Right lobe of liver (tissue), 6 donors: ENCODE data around the gene KRT17. TPM values are rescaled to one million over a fixed set of nuclear protein-coding genes. Genes with fewer than 3 reads are reported as not detected.

Experiments
- ATAC-seq, 4 donors: fragments of 200-7000 bp; cut with Tn5 transposase; one replicate each; pipeline ENCODE4 v1.9.1; 2020; ENCODE audit warnings: mild to moderate bottlenecking in 4 of 4, moderate library complexity in 4 of 4
- DNase-seq, 3 donors: peaks; one replicate each; pipeline ENCODE4 v3.0.0-alpha.2; 2020
- H3K27ac ChIP-seq, 3 donors: fragments of 200-600 bp; one replicate each; pipeline ENCODE4 v1.8.0; 2022
- H3K27me3 ChIP-seq, 2 donors: fragments of 200-600 bp; one replicate each; pipeline ENCODE4 v1.8.0; 2022
- H3K36me3 ChIP-seq, 4 donors: fragments of 200-600 bp; sonication (generic) in 1 of 4; one replicate each; pipeline versions ENCODE4 v1.5.1 to v1.8.0; 2017 to 2022; ENCODE audit warnings: control low read depth in 1 of 4
- H3K4me1 ChIP-seq, 4 donors: fragments of 200-600 bp; sonication (generic) in 1 of 4; one replicate each; pipeline versions ENCODE4 v1.5.1 to v1.8.0; 2017 to 2022; ENCODE audit warnings: control low read depth in 1 of 4
- H3K4me3 ChIP-seq, 3 donors: fragments of 200-600 bp; one replicate each; pipeline ENCODE4 v1.8.0; 2022
- H3K9me3 ChIP-seq, 4 donors: fragments of 200-600 bp; sonication (generic) in 1 of 4; one replicate each; pipeline versions ENCODE4 v1.5.1 to v1.8.0; 2017 to 2022; ENCODE audit warnings: control low read depth in 1 of 4
- POLR2A ChIP-seq: fragments of 450-650 bp; IDR thresholded peaks from one replicate; pipeline ENCODE4 v1.6.1; 2017; ENCODE audit warnings: antibody characterized with exemption, mild to moderate bottlenecking
- WGBS: methylation state at CpG from one replicate; pipeline ENCODE4 v1.1.6; 2018; ENCODE audit warnings: low coverage, low lambda C conversion rate; ENCODE audit not compliant: insufficient coverage; ENCODE audit errors: missing lambda C conversion rate; 5-methylcytosine and 5-hydroxymethylcytosine counted together
- intact Hi-C, 2 donors: fragments of 100-400 bp; cut with DNase I; formaldehyde crosslinking; loops; one replicate each; pipeline versions ENCODE4 v1.11.2 to v1.14.1; 2022
- total RNA-seq, 6 experiments: library from RNA; depleted of rRNA in 2 of 6; stranded (reverse); fragments of >200 nt in 2 of 6; fragmentation: NEBNext Ultra II Directional in 3 of 6; extraction: Animal tissue kit (Norgen Biotek cat#: 25700) in 3 of 6; gene quantifications; one replicate each; pipeline versions ENCODE4 v1.1.0 to v1.2.4, GENCODE V29; 2016 to 2023
- TF ChIP-seq, protein P1 (sequence below), 4 donors: fragments of 200-600 bp in 3 of 4; fragments of 450-650 bp in 1 of 4; IDR thresholded peaks; one replicate each; pipeline versions ENCODE4 v1.5.1 to v1.8.0; 2016 to 2022; ENCODE audit warnings: antibody characterized with exemption in 4 of 4, mild to moderate bottlenecking in 2 of 4
- donor health status: DM: no; HTN: yes; CAD: no.
- donor health status: DM: no; HTN: no; CAD: no.
- donor health status: DM: no; HTN: no; CAD: no.
- donor health status: DM: no; HTN: yes; CAD: no.
- donor health status: DM: no; HTN: yes; CAD: no.

KRT17 gene
- total RNA-seq, 6 experiments from 2014 or later: not detected

DNA sequence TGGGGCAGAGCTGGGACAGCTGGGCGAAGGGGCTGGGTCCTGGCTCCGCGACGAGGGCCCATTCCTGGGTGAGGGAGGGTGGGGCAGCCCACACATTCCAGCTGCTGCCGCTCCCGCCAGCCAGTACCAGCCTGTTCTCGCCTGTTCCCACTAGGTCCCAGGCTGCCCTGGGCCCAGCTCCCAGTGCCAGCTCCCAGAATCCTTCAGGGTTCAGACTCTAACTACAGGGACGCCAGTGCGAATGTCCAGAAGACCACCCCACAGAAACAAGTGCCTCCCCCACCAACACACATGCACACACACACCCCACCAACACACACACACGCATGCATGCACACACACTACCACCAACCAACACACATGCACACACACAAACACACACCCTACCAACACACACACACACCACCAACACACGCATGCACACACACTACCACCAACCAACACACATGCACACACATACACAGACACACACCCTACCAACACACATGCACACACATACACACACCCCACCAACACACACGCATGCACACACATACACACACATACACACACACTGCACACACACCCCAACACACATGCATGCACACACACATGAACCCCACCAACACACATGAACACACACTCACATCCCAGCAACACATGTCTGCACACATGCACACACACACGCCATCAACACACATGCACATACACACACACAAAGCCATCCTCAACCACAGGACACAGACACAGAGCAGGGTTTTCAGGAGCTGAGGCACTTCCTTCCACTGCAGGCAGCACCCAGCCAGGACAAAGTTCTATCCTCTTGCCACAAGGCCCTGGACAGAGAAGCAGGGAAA is 27.5 kb upstream of the KRT17 start:
- no peaks in the 10 kb centered on the region for H3K9me3 ChIP-seq
- H3K4me1 ChIP-seq: peaks cover 0 to 12% (median 4%) of the 10 kb centered on the region in 4 donors
- H3K4me3 ChIP-seq: no peak overlapping the region
- ATAC-seq (no peak), DNase-seq (no peak)
- H3K27ac ChIP-seq: no peak overlapping the region
- TF ChIP-seq, protein P1, sequence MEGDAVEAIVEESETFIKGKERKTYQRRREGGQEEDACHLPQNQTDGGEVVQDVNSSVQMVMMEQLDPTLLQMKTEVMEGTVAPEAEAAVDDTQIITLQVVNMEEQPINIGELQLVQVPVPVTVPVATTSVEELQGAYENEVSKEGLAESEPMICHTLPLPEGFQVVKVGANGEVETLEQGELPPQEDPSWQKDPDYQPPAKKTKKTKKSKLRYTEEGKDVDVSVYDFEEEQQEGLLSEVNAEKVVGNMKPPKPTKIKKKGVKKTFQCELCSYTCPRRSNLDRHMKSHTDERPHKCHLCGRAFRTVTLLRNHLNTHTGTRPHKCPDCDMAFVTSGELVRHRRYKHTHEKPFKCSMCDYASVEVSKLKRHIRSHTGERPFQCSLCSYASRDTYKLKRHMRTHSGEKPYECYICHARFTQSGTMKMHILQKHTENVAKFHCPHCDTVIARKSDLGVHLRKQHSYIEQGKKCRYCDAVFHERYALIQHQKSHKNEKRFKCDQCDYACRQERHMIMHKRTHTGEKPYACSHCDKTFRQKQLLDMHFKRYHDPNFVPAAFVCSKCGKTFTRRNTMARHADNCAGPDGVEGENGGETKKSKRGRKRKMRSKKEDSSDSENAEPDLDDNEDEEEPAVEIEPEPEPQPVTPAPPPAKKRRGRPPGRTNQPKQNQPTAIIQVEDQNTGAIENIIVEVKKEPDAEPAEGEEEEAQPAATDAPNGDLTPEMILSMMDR (IDR thresholded peaks at IDR 0.05): no peak
- no peak for TF ChIP-seq POLR2A
- H3K27me3 ChIP-seq: no peaks in the 10 kb centered on the region
- intact Hi-C loops: loop anchor here (10.0 kb wide), 3 partner anchors 97 to 847 kb away; no protein-coding TSS in a partner anchor
- WGBS: 71% methylated on average over 2 of the region's 13 CpGs
- H3K36me3 ChIP-seq: no peaks in the 10 kb centered on the region

DNA sequence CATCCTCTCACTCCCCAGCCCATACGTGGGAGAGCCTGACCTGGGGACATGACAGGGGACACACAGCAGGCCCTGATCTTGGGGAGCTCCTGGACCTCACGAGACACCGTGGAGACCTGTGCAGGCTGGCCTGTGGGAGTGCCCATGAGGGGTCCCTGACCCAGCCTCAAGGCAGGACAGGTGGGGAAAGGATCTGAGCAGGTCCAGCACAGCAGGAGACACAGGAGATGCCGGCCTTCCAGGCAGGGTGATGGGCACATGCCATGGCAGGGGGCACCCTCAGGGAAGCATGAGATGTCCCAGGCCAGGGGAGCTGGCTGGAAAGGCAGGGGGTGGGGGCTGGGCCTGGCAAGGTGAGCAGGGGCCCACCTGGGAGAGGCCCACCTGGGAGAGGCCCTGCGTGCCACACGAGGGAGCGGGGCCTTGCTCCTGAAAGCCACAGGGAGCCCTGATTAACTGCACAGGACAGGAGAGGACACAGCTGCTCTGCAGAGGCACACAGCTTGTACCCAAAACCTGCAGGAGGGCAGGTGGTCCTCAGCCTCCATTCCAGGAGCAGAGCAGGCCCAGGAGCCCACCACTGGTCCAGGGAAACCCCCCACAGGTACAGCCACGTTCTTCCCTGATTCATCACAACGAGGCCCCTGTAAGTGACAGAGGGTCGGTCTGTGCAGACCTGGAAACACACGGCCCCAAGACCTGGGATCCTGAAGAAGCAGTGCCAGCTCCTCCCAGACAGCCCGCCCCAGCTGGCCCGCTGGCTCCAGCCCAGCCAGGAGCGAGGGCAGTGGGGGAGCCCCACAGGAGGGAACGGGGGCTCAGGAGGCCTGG is 26.6 kb upstream of the KRT17 start:
- Histone ChIP-seq H3K4me3 (no peak overlapping the region), H3K4me1 (peaks cover 0 to 12% (median 4%) of the 10 kb centered on the region in 4 donors), H3K9me3 (no peaks in the 10 kb centered on the region), H3K27ac (no peak overlapping the region), H3K36me3 (no peaks in the 10 kb centered on the region), H3K27me3 (no peaks in the 10 kb centered on the region)
- intact Hi-C loops: loop anchor here (10.0 kb wide), 3 partner anchors 96 to 846 kb away; no protein-coding TSS in a partner anchor
- no peak for TF ChIP-seq POLR2A
- TF ChIP-seq, protein P1 (IDR thresholded peaks at IDR 0.05): no peak
- DNase-seq: no peak
- no peak for ATAC-seq
- WGBS: 63% methylated on average over 2 of the region's 15 CpGs

DNA sequence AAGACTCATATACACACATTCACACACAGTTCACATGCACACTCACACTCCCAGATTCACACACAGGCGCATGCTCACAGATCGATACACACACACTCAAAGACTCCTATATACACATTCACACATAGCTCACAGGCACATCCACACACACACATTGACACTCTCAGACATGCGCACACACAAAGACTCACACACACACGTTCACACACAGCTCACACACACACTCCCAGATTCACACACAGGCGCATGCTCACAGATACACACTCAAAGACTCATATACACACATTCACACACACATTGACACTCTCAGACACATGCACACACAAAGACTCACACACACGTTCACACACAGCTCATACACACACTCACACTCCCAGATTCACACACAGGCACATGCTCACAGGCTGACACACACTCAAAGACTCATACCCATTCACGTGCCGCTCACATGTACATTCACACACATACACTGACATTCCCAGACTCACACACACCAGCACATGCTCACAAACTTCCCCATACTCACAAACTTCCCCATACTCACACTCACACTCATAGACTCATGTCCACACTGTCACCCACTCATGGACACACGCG is 25.6 kb upstream of the KRT17 start:
- Histone ChIP-seq H3K9me3 (no peaks in the 10 kb centered on the region), H3K27me3 (no peaks in the 10 kb centered on the region), H3K4me1 (peaks cover 0 to 12% (median 4%) of the 10 kb centered on the region in 4 donors), H3K36me3 (no peaks in the 10 kb centered on the region), H3K27ac (no peak overlapping the region), H3K4me3 (no peak overlapping the region)
- DNase-seq: no peak
- WGBS: 90% methylated on average over 9 of the region's 10 CpGs
- intact Hi-C loops: loop anchor here (10.0 kb wide), 3 partner anchors 95 to 845 kb away; no protein-coding TSS in a partner anchor
- ATAC-seq: no peak
- no peak for TF ChIP-seq POLR2A
- TF ChIP-seq, protein P1 (IDR thresholded peaks at IDR 0.05): no peak

DNA sequence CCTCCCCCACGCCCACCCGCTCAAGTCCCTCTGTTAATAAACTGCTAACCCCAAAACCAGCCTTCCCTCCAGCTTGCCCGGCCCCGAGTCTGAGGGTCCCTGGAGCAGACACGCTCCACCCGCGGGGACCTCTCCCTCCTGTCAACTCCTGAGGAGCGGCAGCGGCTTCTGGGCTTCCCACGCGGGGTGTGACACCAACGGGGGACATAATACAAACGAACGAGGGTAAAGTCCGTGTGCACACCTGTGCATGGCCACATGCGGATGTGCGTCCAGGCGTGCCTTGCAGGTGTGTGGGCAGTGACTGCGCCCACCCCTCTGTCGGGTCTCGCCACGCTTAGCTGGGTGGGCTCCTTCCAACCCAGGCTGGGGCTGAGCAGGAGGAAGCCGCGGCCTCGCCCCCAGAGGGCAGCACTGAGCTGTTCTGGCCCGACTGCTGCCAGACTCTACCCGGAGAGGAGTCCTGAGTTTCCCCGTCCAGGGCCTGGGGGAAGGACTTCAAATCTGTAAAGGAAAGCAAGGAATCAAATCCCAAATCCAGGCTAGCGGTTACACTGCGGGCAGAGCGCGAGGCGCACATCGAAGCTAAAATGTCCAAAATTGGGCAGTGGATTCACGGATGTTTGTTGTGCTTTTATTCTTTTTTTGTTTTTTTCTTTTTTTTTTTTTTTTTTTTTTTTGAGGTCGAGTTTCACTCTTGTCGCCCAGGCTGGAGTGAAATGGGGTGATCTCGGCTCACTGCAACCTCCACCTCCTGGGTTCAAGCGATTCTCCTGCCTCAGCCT is 24.2 kb upstream of the KRT17 start:
- H3K9me3 ChIP-seq: no peaks in the 10 kb centered on the region
- peaks cover 0 to 12% (median 4%) of the 10 kb centered on the region in 4 donors for H3K4me1 ChIP-seq
- no peaks in the 10 kb centered on the region for H3K36me3 ChIP-seq
- H3K4me3 ChIP-seq: peak overlapping the region; percentile 28 to 38 (median 34)
- intact Hi-C loops: no loop called here
- ATAC-seq (peak; percentile 92 to 96 (median 94)), DNase-seq (peak; percentile 86 to 87 (median 86))
- H3K27ac ChIP-seq: no peak overlapping the region
- whole genome bisulfite sequencing: under 1% methylated on average over 24 of the region's 39 CpGs
- TF ChIP-seq, protein P1 (IDR thresholded peaks at IDR 0.05): peak; percentile 92 to 96 (median 94)
- TF ChIP-seq POLR2A: no peak
- H3K27me3 ChIP-seq: no peaks in the 10 kb centered on the region
